IMR-90 (cell line): ENCODE data around the gene SOX8. TPM values are rescaled to one million over a fixed set of nuclear protein-coding genes. Genes with fewer than 3 reads are reported as not detected.

Experiments used
- ATAC-seq: fragments of 200-7000 bp; cut with Tn5 transposase; 2 replicates; pipeline ENCODE4 v1.9.1; 2020; ENCODE audit warnings: low read depth, mild to moderate bottlenecking, moderate library complexity
- BruUV-seq: library from RNA; stranded (reverse); fragments of 400-500 nt; replicated peaks from 2 replicates; lab custom pipeline; 2021; lab: Mats Ljungman, UMichigan
- CTCF ChIA-PET: fragments of 300-600 bp; formaldehyde crosslinking; extraction: SDS; loops from one replicate; lab custom pipeline; 2021; ENCODE audit warnings: antibody characterized with exemption; lab: Yijun Ruan, JAX
- POLR2A ChIA-PET: fragments of 300-600 bp; sonication (Branson Sonifier 250); formaldehyde crosslinking; loops from one replicate; lab custom pipeline; 2022; ENCODE audit warnings: antibody characterized with exemption; ENCODE audit not compliant: unreplicated experiment; lab: Charles Lee
- DNase-seq: peaks from one replicate; pipeline ENCODE4 v3.0.0; 2013
- H2AFZ ChIP-seq: replicated peaks from 2 replicates; pipeline ENCODE3; 2013; ENCODE audit warnings: low read length, mild to moderate bottlenecking; ENCODE audit not compliant: poor library complexity
- H2AK5ac ChIP-seq: 2 replicates; pipeline ENCODE4 v1.6.1; 2013; ENCODE audit warnings: low read depth, low read length, inconsistent platforms
- H2AK9ac ChIP-seq: replicated peaks from 2 replicates; pipeline ENCODE3; 2013; ENCODE audit warnings: mild to moderate bottlenecking, low read depth, low read length, moderate library complexity; ENCODE audit not compliant: poor library complexity
- H2BK120ac ChIP-seq: 2 replicates; pipeline ENCODE4 v1.6.1; 2013; ENCODE audit warnings: low read depth, low read length, inconsistent platforms
- H2BK15ac ChIP-seq: 3 replicates; pipeline ENCODE4 v1.6.1; 2013; ENCODE audit warnings: low read depth, low read length, inconsistent platforms
- H2BK20ac ChIP-seq: 2 replicates; pipeline ENCODE4 v1.6.1; 2013; ENCODE audit warnings: low read depth, mild to moderate bottlenecking, inconsistent platforms, low read length, moderate library complexity
- H2BK5ac ChIP-seq: 2 replicates; pipeline ENCODE4 v1.6.1; 2013; ENCODE audit warnings: mild to moderate bottlenecking, low read depth, low read length, inconsistent platforms; ENCODE audit not compliant: poor library complexity, severe bottlenecking
- H3K14ac ChIP-seq: replicated peaks from 2 replicates; pipeline ENCODE4 v1.6.1; 2013; ENCODE audit warnings: low read depth, low read length, inconsistent platforms
- H3K18ac ChIP-seq: 2 replicates; pipeline ENCODE4 v1.6.1; 2013; ENCODE audit warnings: low read depth, low read length, control low read depth
- H3K23ac ChIP-seq: 2 replicates; pipeline ENCODE4 v1.6.1; 2013; ENCODE audit warnings: low read depth, low read length, inconsistent platforms
- H3K27ac ChIP-seq: 2 replicates; pipeline ENCODE4 v1.5.1; 2013; ENCODE audit warnings: mild to moderate bottlenecking, control low read depth, low read length; ENCODE audit not compliant: insufficient read depth
- H3K27me3 ChIP-seq: 2 replicates; pipeline ENCODE4 v1.6.1; 2013; ENCODE audit warnings: low read length; ENCODE audit not compliant: control insufficient read depth, insufficient read depth
- H3K36me3 ChIP-seq: 2 replicates; pipeline ENCODE4 v1.6.1; 2013; ENCODE audit warnings: low read length, mixed read lengths; ENCODE audit not compliant: control insufficient read depth, insufficient read depth
- H3K4ac ChIP-seq: 2 replicates; pipeline ENCODE4 v1.6.1; 2013; ENCODE audit warnings: low read depth, low read length, inconsistent platforms
- H3K4me1 ChIP-seq: 2 replicates; pipeline ENCODE4 v1.6.1; 2013; ENCODE audit warnings: low read length, mixed read lengths; ENCODE audit not compliant: control insufficient read depth, insufficient read depth
- H3K4me2 ChIP-seq: 2 replicates; pipeline ENCODE4 v1.6.1; 2013; ENCODE audit warnings: low read depth, mild to moderate bottlenecking, control low read depth, low read length, moderate library complexity
- H3K4me3 ChIP-seq: 2 replicates; pipeline ENCODE4 v1.5.1; 2013; ENCODE audit warnings: low read depth, mild to moderate bottlenecking, control low read depth, low read length, moderate library complexity; ENCODE audit not compliant: insufficient read depth
- H3K56ac ChIP-seq: 2 replicates; pipeline ENCODE4 v1.6.1; 2013; ENCODE audit warnings: low read length, inconsistent platforms; ENCODE audit not compliant: insufficient read depth; ENCODE audit errors: extremely low read depth
- H3K79me1 ChIP-seq, 2 experiments: 2 replicates each; pipeline ENCODE4 v1.6.1; 2013; ENCODE audit warnings: low read length in 2 of 2, inconsistent platforms in 1 of 2, low read depth in 1 of 2
- H3K9ac ChIP-seq: 2 replicates; pipeline ENCODE4 v1.6.1; 2013; ENCODE audit warnings: low read depth, low read length, control low read depth
- H3K9me1 ChIP-seq: 2 replicates; pipeline ENCODE4 v1.6.1; 2013; ENCODE audit warnings: low read length, inconsistent platforms; ENCODE audit not compliant: insufficient read depth
- H3K9me3 ChIP-seq: 2 replicates; pipeline ENCODE4 v1.6.1; 2013; ENCODE audit warnings: low read length; ENCODE audit not compliant: control insufficient read depth, insufficient read depth
- H4K20me1 ChIP-seq: 2 replicates; pipeline ENCODE4 v1.6.1; 2013; ENCODE audit warnings: low read length, inconsistent platforms; ENCODE audit not compliant: insufficient read depth
- H4K5ac ChIP-seq: 2 replicates; pipeline ENCODE4 v1.6.1; 2013; ENCODE audit warnings: mild to moderate bottlenecking, low read depth, low read length, control low read depth
- H4K8ac ChIP-seq, 2 experiments: 2 replicates each; pipeline ENCODE4 v1.6.1; 2013; ENCODE audit warnings: low read depth in 2 of 2, low read length in 2 of 2, control low read depth in 1 of 2, inconsistent platforms in 1 of 2
- H4K91ac ChIP-seq: 2 replicates; pipeline ENCODE4 v1.6.1; 2013; ENCODE audit warnings: low read depth, low read length, inconsistent platforms; ENCODE audit not compliant: insufficient read depth
- CEBPB ChIP-seq: IDR thresholded peaks from 2 replicates; pipeline ENCODE4 v1.6.1; 2012; ENCODE audit warnings: low read depth, low read length, improper control_type of control experiment
- CHD1 ChIP-seq: IDR thresholded peaks from 2 replicates; pipeline ENCODE4 v1.6.1; 2012; ENCODE audit warnings: low read depth, low read length, improper control_type of control experiment
- CTCF ChIP-seq: conservative IDR thresholded peaks from 2 replicates; pipeline ENCODE4 v1.5.1; 2012; ENCODE audit warnings: mild to moderate bottlenecking, low read depth, low read length, improper control_type of control experiment
- NFE2L2 ChIP-seq: fragments of 150-350 bp; IDR thresholded peaks from 2 replicates; pipeline ENCODE4 v1.6.1; 2016; ENCODE audit warnings: low read depth, mild to moderate bottlenecking, low read length
- RAD21 ChIP-seq: IDR thresholded peaks from 2 replicates; pipeline ENCODE4 v1.6.1; 2012; ENCODE audit warnings: low read length, improper control_type of control experiment
- RCOR1 ChIP-seq: IDR thresholded peaks from 2 replicates; pipeline ENCODE4 v1.6.1; 2012; ENCODE audit warnings: mild to moderate bottlenecking, low read length, improper control_type of control experiment; ENCODE audit not compliant: insufficient replicate concordance
- RFX5 ChIP-seq: IDR thresholded peaks from 2 replicates; pipeline ENCODE4 v1.8.0; 2012; ENCODE audit warnings: low read depth, mild to moderate bottlenecking, low read length, moderate library complexity
- WGBS, 2 experiments: methylation state at CpG; one replicate each; pipeline versions ENCODE4 v1.1.5 to v1.1.7; 2013; ENCODE audit warnings: missing lambda C conversion rate in 2 of 2; ENCODE audit not compliant: insufficient read length in 1 of 2; ENCODE audit errors: extremely low coverage in 2 of 2; 5-methylcytosine and 5-hydroxymethylcytosine counted together
- dilution Hi-C: fragments of 300-500 bp; cut with HindIII; formaldehyde crosslinking; loops from one replicate; pipeline ENCODE4 v1.14.3; 2018; ENCODE audit warnings: low sequenced_read_pairs; ENCODE audit not compliant: unreplicated experiment
- in situ Hi-C: fragments of 300-500 bp; cut with MboI; formaldehyde crosslinking; loops from 3 replicates; pipeline ENCODE4 v1.14.3; 2019; ENCODE audit warnings: low sequenced_read_pairs, inconsistent platforms, mixed read lengths
- intact Hi-C: fragments of 100-400 bp; cut with micrococcal nuclease; formaldehyde crosslinking; loops from 2 replicates; pipeline ENCODE4 v1.10.0; 2022
- polyA plus RNA-seq, 3 experiments: library from polyadenylated mRNA; depleted of rRNA; stranded (reverse); fragments of >200 nt; gene quantifications; 2 replicates each; pipeline ENCODE4 v1.2.3, GENCODE V29; 2012; ENCODE audit warnings: low replicate concordance in 1 of 3
- total RNA-seq: library from RNA; depleted of rRNA; stranded (reverse); fragments of >200 nt; gene quantifications from 2 replicates; pipeline ENCODE4 v1.2.3, GENCODE V29; 2012

Gene SOX8
- total and polyA plus RNA-seq, 2 of the 4 experiments (the other 2 are of a cell fraction) = under 0.01 to 0.26 TPM

- H4K91ac ChIP-seq = no peak overlapping the region
- no peak overlapping the region for H2AK9ac ChIP-seq
- no peak overlapping the region for H3K18ac ChIP-seq
- POLR2A ChIA-PET = no interaction called here
- 70% methylated on average over 9 of the region's 24 CpGs; no CpG with 5 or more reads in 1 of the 2 experiments for WGBS, 2 experiments
- no peak overlapping the region for H3K56ac ChIP-seq
- no peak overlapping the region for H2BK15ac ChIP-seq
- H3K36me3 ChIP-seq = no peaks in the 10 kb centered on the region
- no peaks in the 10 kb centered on the region for H3K79me1 ChIP-seq
- H2BK20ac ChIP-seq = no peak overlapping the region
- no peak overlapping the region for H3K9ac ChIP-seq
- CTCF ChIA-PET = no interaction called here
- no peak overlapping the region for H3K14ac ChIP-seq
- H2AK5ac ChIP-seq = no peak overlapping the region
- peaks cover 44% of the 10 kb centered on the region for H3K27me3 ChIP-seq
- H3K4me1 ChIP-seq = no peaks in the 10 kb centered on the region
- H3K23ac ChIP-seq = no peak overlapping the region
- no peak for TF ChIP-seq NFE2L2
- TF ChIP-seq CEBPB = no peak
- no peak for TF ChIP-seq CTCF
- no peak for TF ChIP-seq RAD21
- no peak for TF ChIP-seq CHD1
- TF ChIP-seq RFX5 = no peak
- TF ChIP-seq RCOR1 = no peak
- no peak for ATAC-seq
- DNase-seq = no peak
- intact Hi-C loops (no loop called here), in situ Hi-C loops (no loop called here), dilution Hi-C loops (no loop called here)
- no peak overlapping the region for H3K4me2 ChIP-seq
- no peaks in the 10 kb centered on the region for H3K9me1 ChIP-seq
- H3K4me3 ChIP-seq = no peak overlapping the region
- H3K4ac ChIP-seq = no peak overlapping the region
- H2AFZ ChIP-seq = no peak overlapping the region
- no peak overlapping the region for H3K27ac ChIP-seq
- no peak overlapping the region for H2BK5ac ChIP-seq
- no peak overlapping the region for H2BK120ac ChIP-seq
- no TSS peak for BruUV-seq
- H4K5ac ChIP-seq = no peak overlapping the region
- H4K8ac ChIP-seq = no peak overlapping the region
- no peaks in the 10 kb centered on the region for H3K9me3 ChIP-seq
- peaks cover 2% of the 10 kb centered on the region for H4K20me1 ChIP-seq
Observed at GRCh38 chr16:1022466-1022865, 40.9 kb downstream of the SOX8 start.
